Ovary (tissue), 9 donors: ENCODE results near the gene BST2. TPM values are rescaled to one million over a fixed set of nuclear protein-coding genes. Genes with fewer than 3 reads are reported as not detected.
"Not testable (repeated sequence)": the region's sequence is repeated elsewhere in the genome, so short reads cannot be mapped to it uniquely, and the experiment has no call there.

Source experiments
- DNase-seq, 5 donors: peaks; one replicate each; pipeline ENCODE4 v3.0.0-alpha.2; 2019 to 2020
- H3K27ac ChIP-seq, 2 donors: fragments of 200-600 bp; one replicate each; pipeline versions ENCODE4 v1.5.1 to v1.8.0; 2019 to 2022
- H3K27me3 ChIP-seq: fragments of 200-600 bp; one replicate; pipeline ENCODE4 v1.8.0; 2022
- H3K36me3 ChIP-seq: fragments of 200-600 bp; sonication (generic); one replicate; pipeline ENCODE4 v1.5.1; 2019
- H3K4me1 ChIP-seq: one replicate; pipeline ENCODE4 v1.8.1; 2013; ENCODE audit warnings: mild to moderate bottlenecking, moderate library complexity; ENCODE audit not compliant: insufficient read depth
- H3K4me3 ChIP-seq: fragments of 200-600 bp; sonication (generic); one replicate; pipeline ENCODE4 v1.5.1; 2017
- H3K9me3 ChIP-seq, 2 donors: fragments of 200-600 bp in 1 of 2; sonication (generic) in 1 of 2; one replicate each; pipeline versions ENCODE4 v1.5.1 to v1.8.1; 2013 to 2019; ENCODE audit warnings: mild to moderate bottlenecking in 1 of 2, moderate library complexity in 1 of 2
- EP300 ChIP-seq: sonication (generic); formaldehyde crosslinking; IDR thresholded peaks from one replicate; pipeline ENCODE4 v1.6.1; 2017; ENCODE audit warnings: antibody characterized with exemption
- POLR2A ChIP-seq: fragments of 450-650 bp; IDR thresholded peaks from one replicate; pipeline ENCODE4 v1.6.1; 2017; ENCODE audit warnings: antibody characterized with exemption, mild to moderate bottlenecking, moderate library complexity
- WGBS, 3 donors: extraction: QIAGEN DNeasy Blood & Tissue Kit in 1 of 3; methylation state at CpG; one replicate each; pipeline versions ENCODE4 v1.1.5 to v1.1.7; 2013 to 2017; 5-methylcytosine and 5-hydroxymethylcytosine counted together
- intact Hi-C, 4 donors: fragments of 100-400 bp; cut with DNase I; formaldehyde crosslinking; loops; one replicate each; pipeline versions ENCODE4 v1.11.0 to v1.15.1; 2022 to 2023
- polyA plus RNA-seq, 2 donors: library from polyadenylated mRNA; stranded (reverse); fragments of 200-250 nt in 1 of 2; fragments of 350-450 nt in 1 of 2; fragmentation: Illumina TruSeq in 1 of 2; extraction: RNeasy Lipid Tissue Mini Kit (QIAGEN cat#74804) in 1 of 2; gene quantifications; one replicate each; pipeline ENCODE4 v1.2.3, GENCODE V29; 2013 to 2014
- total RNA-seq, 7 donors: library from RNA; depleted of rRNA in 2 of 7; stranded (reverse); fragments of >200 nt in 2 of 7; fragmentation: NEBNext Ultra II Directional in 3 of 7; extraction: Animal tissue kit (Norgen Biotek cat#: 25700) in 3 of 7; gene quantifications; one replicate each; pipeline versions ENCODE4 v1.1.0 to v1.2.4, GENCODE V29; 2016 to 2023
- TF ChIP-seq, protein P1 (sequence below), 3 donors: fragments of 450-650 bp in 2 of 3; fragments of 200-600 bp in 1 of 3; IDR thresholded peaks; one replicate each; pipeline versions ENCODE4 v1.5.1 to v1.8.0; 2016 to 2022; ENCODE audit warnings: antibody characterized with exemption in 3 of 3, mild to moderate bottlenecking in 1 of 3
- donor health status: DM: no; HTN: no; CAD: no; lungs with moderate emphysema.
- donor health status: DM: no; HTN: no; CAD: no.
- donor health status: Bipolar disorder and iron deficiency.
- donor health status: DM: yes; HTN: yes; CAD: no.
- donor health status: DM: no; HTN: no; CAD: no.
- donor health status: DM: yes; HTN: yes; CAD: no.

Gene BST2
- total and polyA plus RNA-seq, 9 donors = 207 to 760 (median 557) TPM

- intact Hi-C loops = no loop called here
- DNase-seq = no peak
- 44 to 52% (median 48%) methylated on average over 8 of the region's 8 CpGs for WGBS, 3 donors
These were observed 35.3 kb downstream of the BST2 start for GRCh38 chr19:17370026-17370587.

DNA sequence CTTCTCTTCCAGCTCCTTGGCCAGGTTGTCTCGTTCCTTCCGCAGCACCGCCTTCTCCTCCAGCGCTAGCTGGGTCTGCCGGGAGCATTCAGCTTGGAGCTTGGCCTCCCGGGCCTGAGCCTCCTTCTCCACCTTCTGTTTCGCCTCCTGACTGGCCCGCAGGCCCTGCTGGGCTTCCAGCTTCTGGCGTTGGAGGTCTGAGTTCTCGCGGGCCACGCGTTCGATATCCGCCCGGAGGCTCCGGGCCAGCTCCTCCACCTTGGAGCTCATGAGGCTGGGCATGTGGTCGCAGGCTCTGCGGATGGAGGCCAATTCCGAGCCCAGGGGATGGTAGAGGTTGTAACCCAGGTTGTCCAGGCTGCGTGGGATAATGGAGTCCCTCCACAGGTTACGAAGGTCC, 40.1 kb downstream of the BST2 start:
- Histone ChIP-seq H3K9me3 (no peaks in the 10 kb centered on the region), H3K36me3 (no peaks in the 10 kb centered on the region), H3K4me1 (no peaks in the 10 kb centered on the region), H3K4me3 (no peak overlapping the region), H3K27me3 (no peaks in the 10 kb centered on the region), H3K27ac (no peak overlapping the region)
- WGBS, 3 donors = 92 to 96% (median 96%) methylated on average over 22 of the region's 22 CpGs
- intact Hi-C loops = no loop called here
- no peak for DNase-seq
- TF ChIP-seq, protein P1, sequence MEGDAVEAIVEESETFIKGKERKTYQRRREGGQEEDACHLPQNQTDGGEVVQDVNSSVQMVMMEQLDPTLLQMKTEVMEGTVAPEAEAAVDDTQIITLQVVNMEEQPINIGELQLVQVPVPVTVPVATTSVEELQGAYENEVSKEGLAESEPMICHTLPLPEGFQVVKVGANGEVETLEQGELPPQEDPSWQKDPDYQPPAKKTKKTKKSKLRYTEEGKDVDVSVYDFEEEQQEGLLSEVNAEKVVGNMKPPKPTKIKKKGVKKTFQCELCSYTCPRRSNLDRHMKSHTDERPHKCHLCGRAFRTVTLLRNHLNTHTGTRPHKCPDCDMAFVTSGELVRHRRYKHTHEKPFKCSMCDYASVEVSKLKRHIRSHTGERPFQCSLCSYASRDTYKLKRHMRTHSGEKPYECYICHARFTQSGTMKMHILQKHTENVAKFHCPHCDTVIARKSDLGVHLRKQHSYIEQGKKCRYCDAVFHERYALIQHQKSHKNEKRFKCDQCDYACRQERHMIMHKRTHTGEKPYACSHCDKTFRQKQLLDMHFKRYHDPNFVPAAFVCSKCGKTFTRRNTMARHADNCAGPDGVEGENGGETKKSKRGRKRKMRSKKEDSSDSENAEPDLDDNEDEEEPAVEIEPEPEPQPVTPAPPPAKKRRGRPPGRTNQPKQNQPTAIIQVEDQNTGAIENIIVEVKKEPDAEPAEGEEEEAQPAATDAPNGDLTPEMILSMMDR (IDR thresholded peaks at IDR 0.05) = no peak
- TF ChIP-seq EP300 (no peak), POLR2A (no peak)

More at GRCh38 chr19:17370026-17370587, 35.3 kb downstream of the BST2 start:
- H3K36me3 ChIP-seq = no peaks in the 10 kb centered on the region
- no peak overlapping the region for H3K4me3 ChIP-seq
- H3K27me3 ChIP-seq = no peaks in the 10 kb centered on the region
- no peaks in the 10 kb centered on the region for H3K9me3 ChIP-seq
- no peak overlapping the region for H3K27ac ChIP-seq
- no peaks in the 10 kb centered on the region for H3K4me1 ChIP-seq
- TF ChIP-seq EP300 (no peak), POLR2A (no peak)
- TF ChIP-seq, protein P1 (IDR thresholded peaks at IDR 0.05) = no peak

DNA sequence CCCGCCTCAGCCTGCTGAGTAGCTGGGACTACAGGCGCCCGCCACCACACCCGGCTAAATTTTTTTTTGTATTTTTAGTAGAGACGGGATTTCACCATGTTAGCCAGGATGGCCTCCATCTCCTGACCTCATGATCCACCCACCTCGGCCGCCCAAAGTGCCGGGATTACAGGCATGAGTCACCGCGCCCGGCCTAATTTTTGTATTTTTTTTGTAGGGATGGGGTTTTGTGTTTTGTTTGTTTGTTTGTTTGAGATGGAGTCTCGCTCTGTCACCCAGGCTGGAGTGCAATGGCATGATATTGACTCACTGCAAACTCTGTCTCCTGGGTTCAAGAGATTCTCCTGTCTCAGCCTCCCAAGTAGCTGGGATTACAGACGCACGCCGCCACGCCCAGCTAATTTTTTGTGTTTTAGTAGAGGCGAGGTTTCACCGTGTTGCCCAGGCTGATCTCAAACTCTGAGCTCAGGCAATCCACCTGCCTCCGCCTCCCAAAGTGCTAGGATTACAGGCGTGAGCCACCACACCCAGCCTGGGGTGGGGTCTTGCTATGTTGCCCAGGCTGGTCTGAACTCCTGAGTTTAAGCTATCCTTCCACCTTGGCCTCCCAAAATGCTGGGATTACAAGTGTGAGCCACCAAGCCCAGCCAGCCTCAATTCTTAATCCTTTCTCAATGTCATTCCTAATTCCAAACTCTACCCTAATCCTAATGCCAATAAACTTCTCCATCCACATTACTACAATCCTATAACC, 41.4 kb downstream of the BST2 start:
- H3K27ac ChIP-seq, intact Hi-C loops, H3K36me3 ChIP-seq, H3K9me3 ChIP-seq, H3K4me3 ChIP-seq, DNase-seq, H3K27me3 ChIP-seq, H3K4me1 ChIP-seq: not testable (repeated sequence)
- WGBS, 3 donors = 88 to 95% (median 95%) methylated on average over 20 of the region's 20 CpGs

- 84 to 91% (median 88%) methylated on average over 6 of the region's 6 CpGs for WGBS, 3 donors
- DNase-seq = no peak
- no peaks in the 10 kb centered on the region for H3K36me3 ChIP-seq
- intact Hi-C loops = no loop called here
- no peaks in the 10 kb centered on the region for H3K4me1 ChIP-seq
- no peaks in the 10 kb centered on the region for H3K9me3 ChIP-seq
- no peak overlapping the region for H3K4me3 ChIP-seq
- no peak overlapping the region for H3K27ac ChIP-seq
- no peaks in the 10 kb centered on the region for H3K27me3 ChIP-seq
- TF ChIP-seq EP300 (no peak), POLR2A (no peak)
- TF ChIP-seq, protein P1 (IDR thresholded peaks at IDR 0.05) = no peak
These were observed 45.3 kb downstream of the BST2 start for GRCh38 chr19:17359905-17360800.
